ENCODE data around the gene SYNE1. TPM values are rescaled to one million over a fixed set of nuclear protein-coding genes. Genes with fewer than 3 reads are reported as not detected.

The SYNE1 gene
- total and polyA plus RNA-seq, 4 donors, result 10.2 to 105 (median 24.5) TPM

DNA sequence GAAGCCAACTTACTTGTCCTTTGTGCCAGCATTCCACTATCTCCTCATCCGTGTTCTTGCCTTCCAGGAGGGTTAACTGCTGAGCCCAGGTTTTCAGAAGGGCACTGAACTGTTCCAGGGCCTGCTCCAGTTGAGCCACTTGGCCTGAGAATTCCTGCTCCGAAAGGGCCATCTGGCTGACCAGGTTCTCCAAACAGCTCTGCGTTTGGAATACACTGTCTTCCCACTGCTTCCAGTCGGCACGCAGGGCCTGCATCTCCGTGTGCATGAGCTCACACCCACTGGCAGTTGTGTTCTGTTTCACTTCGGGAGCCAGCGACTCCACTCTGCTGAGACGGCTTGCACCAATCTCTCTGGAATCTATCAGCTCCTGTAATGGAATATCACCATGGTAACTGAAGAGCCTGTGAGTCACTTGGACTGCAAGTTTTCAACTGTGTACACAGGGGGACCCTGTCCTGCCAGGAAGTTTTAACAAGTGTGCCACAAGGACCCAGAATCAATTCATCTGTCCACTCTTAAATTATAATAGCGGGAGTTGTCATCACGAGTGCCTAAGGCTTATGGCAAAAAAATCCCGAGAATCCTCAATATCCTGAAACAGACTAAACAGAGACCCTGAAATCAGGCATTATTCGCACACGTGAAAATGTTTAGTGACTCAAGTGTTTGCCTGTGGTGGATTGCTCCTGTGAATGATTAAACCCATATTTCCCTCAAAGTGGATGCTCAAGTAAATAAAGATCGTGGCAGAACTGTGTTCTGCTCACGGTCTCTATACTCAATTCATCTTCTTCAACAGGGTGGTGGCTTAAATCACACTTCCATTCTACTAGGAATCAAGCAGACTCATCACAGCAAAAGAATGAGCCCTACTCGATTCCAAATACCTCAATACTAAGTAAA is 255.9 kb downstream of the SYNE1 start:
- no peaks in the 10 kb centered on the region for H3K9me3 ChIP-seq (ENCODE audit: control insufficient read depth in 4 of 4, low read length in 3 of 4)
- peak overlapping the region; percentile 34 to 79 (median 56) for H3K4me3 ChIP-seq (ENCODE audit: low read depth in 1 of 3, low read length in 3 of 3)
- TF ChIP-seq NR2F2 (IDR thresholded peaks at IDR 0.05) (peak; percentile 16), MAX (IDR thresholded peaks at IDR 0.05) (no peak), TAF1 (conservative IDR thresholded peaks at IDR 0.05) (peak; percentile 95), RXRA (IDR thresholded peaks at IDR 0.05) (peak; percentile 40 to 41), FOXA1 (IDR thresholded peaks at IDR 0.05) (peak; percentile 1), HNF4G (IDR thresholded peaks at IDR 0.05) (no peak), YY1 (IDR thresholded peaks at IDR 0.05) (peak; percentile 48), SP1 (IDR thresholded peaks at IDR 0.05) (peak; percentile 85), GABPA (IDR thresholded peaks at IDR 0.05 in 1 of 2, conservative IDR thresholded peaks at IDR 0.05 in 1 of 2) (no peak), REST (IDR thresholded peaks at IDR 0.05) (peak; percentile 52), RAD21 (IDR thresholded peaks at IDR 0.05) (peak in 1 of 2 donors; percentile 18), EGR1 (IDR thresholded peaks at IDR 0.05; ENCODE audit: low read depth in 2 of 2) (peak; percentile 42 to 73), JUND (IDR thresholded peaks at IDR 0.05) (peak; percentile 85 to 98), FOXA2 (IDR thresholded peaks at IDR 0.05) (peak; percentile 35), HNF4A (conservative IDR thresholded peaks at IDR 0.05) (peak in 1 of 2 donors; percentile 40), CTCF (IDR thresholded peaks at IDR 0.05; ENCODE audit: low read depth, low read length, missing input control) (no peak)
- TF ChIP-seq, protein P1, sequence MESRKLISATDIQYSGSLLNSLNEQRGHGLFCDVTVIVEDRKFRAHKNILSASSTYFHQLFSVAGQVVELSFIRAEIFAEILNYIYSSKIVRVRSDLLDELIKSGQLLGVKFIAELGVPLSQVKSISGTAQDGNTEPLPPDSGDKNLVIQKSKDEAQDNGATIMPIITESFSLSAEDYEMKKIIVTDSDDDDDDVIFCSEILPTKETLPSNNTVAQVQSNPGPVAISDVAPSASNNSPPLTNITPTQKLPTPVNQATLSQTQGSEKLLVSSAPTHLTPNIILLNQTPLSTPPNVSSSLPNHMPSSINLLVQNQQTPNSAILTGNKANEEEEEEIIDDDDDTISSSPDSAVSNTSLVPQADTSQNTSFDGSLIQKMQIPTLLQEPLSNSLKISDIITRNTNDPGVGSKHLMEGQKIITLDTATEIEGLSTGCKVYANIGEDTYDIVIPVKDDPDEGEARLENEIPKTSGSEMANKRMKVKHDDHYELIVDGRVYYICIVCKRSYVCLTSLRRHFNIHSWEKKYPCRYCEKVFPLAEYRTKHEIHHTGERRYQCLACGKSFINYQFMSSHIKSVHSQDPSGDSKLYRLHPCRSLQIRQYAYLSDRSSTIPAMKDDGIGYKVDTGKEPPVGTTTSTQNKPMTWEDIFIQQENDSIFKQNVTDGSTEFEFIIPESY (IDR thresholded peaks at IDR 0.05), result peak; percentile 33
- TF ChIP-seq, protein P2, sequence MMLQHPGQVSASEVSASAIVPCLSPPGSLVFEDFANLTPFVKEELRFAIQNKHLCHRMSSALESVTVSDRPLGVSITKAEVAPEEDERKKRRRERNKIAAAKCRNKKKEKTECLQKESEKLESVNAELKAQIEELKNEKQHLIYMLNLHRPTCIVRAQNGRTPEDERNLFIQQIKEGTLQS (IDR thresholded peaks at IDR 0.05), result peak; percentile 89
- H3K27me3 ChIP-seq (ENCODE audit: control insufficient read depth in 4 of 4, insufficient read depth in 4 of 4, low read length in 3 of 4), result no peaks in the 10 kb centered on the region
- WGBS, result 20% methylated on average over 17 of the region's 17 CpGs
- H3K4me1 ChIP-seq (ENCODE audit: control insufficient read depth in 4 of 4, insufficient read depth in 4 of 4, low read length in 3 of 4), result peaks cover 0 to 7% (median 0%) of the 10 kb centered on the region in 4 donors
- peak overlapping the region; percentile 67 to 94 for H3K27ac ChIP-seq (ENCODE audit: low read depth in 1 of 2, low read length in 2 of 2)
- peak; percentile 53 for DNase-seq (ENCODE audit: low spot score)
- H3K36me3 ChIP-seq (ENCODE audit: control insufficient read depth in 4 of 4, insufficient read depth in 3 of 4, low read depth in 1 of 4, low read length in 3 of 4), result no peaks in the 10 kb centered on the region
- peak overlapping the region; percentile 91 to 92 for H3K9ac ChIP-seq (ENCODE audit: low read depth in 1 of 2, low read length in 2 of 2)
